Activated CD8-positive, alpha-beta memory T cell treated with anti-CD3 and anti-CD28 coated beads for 24 hours (primary cell): ENCODE data around the gene GBX2.

Experiments used
- DNase-seq: peaks from one replicate; pipeline ENCODE4 v3.0.0-alpha.2; 2020

The GBX2 gene

DNA sequence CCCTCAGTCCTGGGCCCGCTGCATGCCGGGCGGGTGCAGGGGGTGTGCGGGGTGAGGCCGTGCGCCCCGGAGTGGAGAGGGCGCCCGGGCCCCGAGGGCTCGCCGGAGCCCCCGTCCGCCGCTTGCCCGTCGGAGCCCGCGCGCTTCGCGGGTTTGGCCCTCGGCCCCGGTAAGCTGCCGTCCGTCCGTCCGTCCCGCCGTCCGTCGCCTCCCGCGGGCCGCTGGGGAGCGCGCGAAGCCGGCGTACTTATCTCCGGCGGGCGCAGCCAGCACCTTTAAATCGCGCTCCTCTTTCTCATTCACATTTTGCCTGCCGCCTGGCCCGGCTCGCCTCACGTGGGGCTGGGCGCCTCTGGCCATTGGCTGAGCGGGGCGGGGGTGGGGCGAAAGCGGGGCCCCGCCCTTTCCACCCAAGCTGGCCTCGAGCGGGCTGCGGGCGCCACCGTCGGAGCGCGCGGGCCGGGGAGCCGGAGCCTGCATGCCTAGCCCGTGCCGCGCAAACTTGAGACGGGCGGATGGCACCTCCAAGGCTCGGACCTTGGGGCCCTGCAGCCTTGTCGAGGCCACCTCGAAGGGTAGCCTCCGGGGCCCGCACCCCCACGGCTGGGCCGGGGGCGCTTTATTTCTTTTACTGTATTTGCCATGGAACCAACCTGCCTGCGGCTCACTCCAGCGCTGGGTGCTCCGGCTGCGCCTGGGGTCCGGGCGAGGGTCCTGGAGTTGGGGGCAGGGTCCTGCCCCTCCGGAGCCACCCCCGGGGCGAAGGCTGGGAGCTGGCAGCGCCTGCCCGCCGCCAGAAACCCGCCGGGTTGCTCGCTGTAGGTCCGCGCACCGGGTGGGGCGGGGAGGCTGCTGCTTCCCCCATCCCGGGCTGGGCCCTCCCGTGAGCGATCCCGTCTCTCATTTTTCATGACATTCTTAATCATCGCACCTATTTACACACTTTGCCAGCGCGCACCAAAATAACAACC, at the start of gene GBX2:
GBX2 (minus strand) TSS at position 277 of the 971 bp plus-strand sequence. CDS start 415 bp downstream, outside the sequence.
- no peak for DNase-seq

DNA sequence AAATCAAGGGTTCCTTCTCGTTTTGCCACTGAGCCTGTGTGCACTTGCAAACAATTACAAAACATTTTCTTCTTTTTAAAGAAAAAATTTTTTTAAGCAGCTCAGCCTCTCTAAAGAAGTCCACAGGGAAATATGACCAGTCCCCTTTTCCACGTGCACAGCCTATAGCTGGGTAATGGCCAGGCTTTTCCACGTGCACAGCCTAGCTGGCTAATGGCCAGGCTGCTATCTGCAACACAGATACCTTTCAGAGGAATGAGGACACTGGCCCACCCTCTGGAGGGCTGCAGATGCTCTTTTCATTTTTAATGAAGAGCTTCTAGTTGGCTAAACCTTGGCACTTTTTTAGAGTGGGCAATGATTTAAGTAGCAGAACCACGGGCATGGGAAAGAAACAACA, 49.7 kb upstream of the GBX2 start:
- DNase-seq = no peak

DNA sequence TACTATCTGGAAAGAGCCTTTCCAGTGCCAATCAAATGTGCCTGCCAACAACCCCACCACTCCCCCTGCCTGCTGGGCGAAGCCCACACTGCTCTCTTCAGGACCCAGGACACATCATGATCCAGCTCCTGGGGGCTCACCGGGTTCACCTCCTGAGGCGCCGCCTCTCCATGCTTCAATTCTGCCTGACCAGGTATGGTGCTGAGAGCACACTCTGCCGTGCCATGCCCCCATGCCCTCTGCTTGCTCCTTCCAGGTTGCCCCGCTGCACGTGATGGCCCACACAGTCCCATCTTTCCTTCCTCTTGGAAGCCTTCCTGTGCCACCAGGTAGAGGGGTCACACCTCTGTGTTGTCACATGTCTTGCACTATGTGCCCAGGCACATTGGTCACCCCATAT, 48.5 kb upstream of the GBX2 start:
- no peak for DNase-seq

DNA sequence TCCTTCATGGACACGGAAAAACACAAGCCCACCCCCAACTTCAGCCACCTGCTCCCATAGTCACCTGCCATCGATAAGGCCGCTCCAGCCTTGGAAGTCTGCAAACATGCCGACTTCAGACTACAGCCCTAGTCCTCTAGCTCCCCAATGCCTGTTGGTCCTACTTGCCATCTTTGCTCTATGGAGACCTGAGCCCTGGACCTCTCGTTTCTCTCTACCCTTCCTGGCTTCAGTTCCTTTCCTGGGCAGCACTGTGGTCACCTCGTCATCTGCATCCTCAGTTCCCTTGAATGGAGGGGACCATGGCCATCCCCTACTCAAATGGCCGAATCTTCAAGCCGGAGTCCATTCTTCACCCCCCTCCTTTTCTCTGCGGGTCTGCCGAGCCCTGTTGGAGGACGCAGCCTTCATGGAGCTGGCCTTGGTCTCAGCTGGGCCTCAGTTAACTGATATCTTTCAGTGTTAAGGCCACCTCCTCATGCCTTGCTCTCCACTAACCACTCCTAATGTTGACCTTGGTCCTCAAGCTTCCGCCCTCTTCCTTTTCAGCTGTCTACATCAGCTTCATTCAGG, 47.7 kb upstream of the GBX2 start:
- no peak for DNase-seq

DNA sequence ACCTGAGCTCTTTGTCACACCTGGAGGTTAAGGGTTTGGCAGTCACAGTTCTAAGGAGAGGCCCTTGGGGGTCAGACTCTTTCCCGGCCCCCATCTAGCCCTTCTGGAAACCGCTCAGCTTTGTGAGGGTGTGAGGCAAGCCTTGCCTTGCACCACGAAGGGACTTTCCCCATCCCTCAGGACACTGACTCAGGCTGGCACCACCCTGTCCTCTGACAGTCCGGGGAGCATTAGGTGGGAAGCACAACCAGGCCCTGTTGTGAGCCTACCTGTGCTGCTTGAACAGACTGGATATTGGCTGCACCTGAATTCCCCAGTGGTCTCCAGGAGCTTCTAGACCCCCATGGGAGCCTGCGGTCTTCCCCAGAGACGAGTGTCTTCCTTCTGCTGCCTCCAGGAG, 47.0 kb upstream of the GBX2 start:
- no peak for DNase-seq

DNA sequence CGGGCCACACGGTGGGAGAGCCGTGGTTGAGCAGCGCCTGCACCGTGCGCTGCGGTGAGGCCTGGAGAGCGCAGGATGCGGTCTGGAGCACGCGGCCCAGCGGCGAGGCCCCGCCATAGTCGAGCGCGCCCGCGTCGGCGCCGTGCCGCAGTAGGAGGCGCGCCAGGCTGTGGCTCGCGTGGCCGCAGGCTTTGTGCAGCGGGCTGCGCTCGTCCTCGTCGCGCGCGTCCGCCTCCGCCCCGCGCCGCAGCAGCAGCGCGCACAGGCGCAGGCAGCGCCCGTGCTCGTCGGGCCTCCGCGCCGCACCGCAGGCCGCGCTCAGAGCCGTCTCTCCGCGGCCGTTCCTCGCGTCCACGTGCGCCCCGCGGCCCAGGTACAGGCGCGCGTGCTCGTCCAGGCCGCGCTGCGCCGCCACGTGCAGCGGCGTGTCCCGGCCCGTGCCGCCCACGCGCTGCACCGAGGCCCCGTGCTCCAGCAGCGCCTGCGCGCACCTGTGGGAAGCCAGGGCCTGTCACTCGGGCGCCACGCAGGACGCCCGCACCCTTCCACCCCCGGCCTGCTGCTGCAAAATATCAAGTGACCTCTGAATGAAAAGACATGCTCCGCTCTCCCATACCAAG, 46.3 kb upstream of the GBX2 start:
- no peak for DNase-seq

DNA sequence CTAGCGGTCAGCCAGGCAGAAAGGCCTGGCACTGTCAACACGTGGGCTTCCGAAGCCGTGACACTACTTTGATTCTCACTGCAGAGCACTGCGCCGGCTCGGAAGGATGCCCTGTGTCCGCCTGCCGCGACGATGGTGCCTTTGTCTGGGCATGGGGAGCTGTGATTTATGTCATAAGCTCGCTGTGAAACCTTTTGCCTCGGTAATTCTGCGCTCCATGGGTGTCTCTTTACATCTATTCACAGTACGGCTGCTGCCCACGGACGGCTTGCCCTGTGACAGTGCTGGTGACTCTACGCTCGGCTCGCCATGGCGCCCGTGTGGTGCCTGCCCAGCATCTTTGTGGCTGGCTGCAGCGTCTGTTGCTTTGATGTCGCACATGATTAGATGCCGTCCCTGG, 43.1 kb upstream of the GBX2 start:
- no peak for DNase-seq

DNA sequence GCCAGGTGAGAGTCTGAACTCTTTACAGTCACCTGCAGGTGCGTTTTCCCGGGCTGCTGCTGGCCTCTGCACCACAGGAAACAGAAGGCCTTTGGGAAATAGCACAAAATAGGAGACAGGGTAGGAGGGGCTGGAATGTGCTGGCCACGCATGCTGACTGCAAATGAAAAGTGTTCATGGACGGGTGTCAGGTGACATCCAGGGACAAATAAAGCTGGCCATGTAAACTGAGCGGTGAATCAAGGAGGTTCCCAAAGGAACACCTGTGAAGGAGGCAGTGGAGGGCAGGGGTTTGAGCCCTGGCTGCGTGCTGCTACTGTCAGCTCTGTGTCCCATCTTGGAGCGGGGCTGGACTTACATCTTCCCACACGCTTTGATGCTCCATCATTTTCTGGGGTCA, 42.4 kb upstream of the GBX2 start:
- DNase-seq = no peak

DNA sequence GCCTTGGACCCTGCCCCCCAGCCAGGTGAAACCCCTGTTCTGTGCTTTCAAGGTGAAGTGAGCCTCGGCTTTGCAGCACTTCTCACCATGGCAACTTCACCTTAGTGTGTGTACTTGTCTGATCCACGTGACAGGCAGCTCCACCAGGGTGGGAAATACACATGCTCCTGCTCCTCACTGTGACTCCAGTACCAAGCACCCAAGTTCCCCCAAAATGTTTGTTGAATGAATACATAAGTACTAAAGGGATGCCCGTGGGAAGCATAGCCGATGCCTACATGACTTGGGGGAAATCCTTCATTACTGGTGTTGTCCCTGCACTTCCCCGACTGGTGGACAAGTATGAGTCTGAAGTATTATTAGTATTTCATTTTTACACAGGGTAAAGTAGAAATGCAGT, 41.8 kb upstream of the GBX2 start:
- no peak for DNase-seq

DNA sequence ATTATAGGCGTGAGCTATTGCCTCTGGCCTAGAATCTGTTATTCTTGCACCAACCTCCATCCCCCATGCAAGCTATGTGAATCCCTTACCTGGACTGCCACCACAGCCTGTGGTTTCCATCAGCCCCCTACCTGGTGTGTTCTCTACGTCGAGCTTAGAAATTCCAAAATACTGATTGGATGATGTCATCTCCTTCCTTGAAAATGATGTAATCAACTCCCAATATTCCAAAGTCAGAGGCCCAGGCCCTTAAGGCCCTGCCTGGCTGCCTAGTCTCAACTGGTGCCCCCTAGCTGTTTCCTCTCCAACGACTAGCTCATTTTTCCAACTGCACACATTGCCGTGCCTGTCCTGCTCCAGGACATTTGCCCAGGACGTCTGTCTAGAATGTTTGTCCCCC, 41.3 kb upstream of the GBX2 start:
- no peak for DNase-seq

DNA sequence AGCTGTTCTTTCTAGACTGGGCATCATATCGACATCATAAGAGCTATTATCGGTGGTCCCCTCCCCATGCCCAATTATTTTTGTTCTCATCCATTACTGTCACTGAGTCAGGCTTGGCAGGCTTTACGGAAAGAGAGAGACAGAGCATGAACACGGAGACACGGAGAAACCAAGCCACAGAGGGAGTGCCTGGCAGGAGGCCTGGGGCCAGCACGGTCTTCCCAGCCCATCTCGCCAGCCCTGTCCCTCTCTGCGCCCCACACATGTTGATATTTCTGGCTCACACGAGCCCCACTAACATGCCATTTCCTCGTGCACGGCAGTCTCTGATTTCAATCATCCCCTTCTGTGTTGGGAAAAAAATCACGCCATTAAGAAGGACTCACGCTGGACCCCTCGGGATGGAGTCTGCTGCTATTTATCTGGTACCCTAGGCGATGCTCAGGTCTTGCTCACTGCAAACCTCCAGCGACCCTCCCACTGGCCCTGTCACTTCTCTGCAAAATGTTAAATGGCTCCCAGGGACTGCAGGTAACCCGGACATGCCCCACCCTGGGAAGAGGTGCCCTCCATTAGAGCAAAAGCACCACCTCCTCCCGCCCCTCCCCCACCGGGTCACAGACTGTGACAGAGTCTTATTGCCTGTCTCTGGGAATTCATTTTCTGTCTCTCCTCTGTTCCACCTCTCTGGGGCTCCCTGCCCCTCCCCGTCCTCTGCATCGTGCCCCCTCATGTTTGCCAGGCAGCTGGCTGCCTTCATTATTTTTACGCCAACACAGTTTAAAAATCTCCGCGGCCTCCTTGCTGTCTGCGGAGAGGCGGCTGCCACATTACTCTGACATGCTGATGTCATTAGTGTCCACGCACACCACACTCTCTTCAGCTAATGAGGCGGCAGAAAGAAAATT, 40.1 kb upstream of the GBX2 start:
- DNase-seq = no peak

DNA sequence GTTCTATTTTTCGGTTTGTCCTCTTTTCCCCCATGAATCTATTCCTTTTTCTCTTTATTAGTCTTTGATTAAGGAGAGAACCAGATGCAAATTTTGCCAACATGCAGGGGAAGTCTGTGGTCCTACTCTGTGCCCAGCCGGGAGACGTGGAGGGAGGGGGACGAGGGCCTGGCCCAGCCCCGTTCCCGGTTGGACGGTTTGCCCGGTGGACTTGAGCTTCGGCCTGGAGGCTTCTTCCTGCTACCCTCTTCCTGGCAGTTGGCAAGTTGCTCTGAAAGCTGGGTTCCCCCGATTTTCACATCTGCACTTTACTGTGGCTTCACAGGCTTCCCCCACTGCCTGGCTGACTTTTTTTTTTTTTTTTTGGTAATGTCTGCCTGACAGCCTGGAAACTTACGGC, 39.3 kb upstream of the GBX2 start:
- DNase-seq = no peak

DNA sequence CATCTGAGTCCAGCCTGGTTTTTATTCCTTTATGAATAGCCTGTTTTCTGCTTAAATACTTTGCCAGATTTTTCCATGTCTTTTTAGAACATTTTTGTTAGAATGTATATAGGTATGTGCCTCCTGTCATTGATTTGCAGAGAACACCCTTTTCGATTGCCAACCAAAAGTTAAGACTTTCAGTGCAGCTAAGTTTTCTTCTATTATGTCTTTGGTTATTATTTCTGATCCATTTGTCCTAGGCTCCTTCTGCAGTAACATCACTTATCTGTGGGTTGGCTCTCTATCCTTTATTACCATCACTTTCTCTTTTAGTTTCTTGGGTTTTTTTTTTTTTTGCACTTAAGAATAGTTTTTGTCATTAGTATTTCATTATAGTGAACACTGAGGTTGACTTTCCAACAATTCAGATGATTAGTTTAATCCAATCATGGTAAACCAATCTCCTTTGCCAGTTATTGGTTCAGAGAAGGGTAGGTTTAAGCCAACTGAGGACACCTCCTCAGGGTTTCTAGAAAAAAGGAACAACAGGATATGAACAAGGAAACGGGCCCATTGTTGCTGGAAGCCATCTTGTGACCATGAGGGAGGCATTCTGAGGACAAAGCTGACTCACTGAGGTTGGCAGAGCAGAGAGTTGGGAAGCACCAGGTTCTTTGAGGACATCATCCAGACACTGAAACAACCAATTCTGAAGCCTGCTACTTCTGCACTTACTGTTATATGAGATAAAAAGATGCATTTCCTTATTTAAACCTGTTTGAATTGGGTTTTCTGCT, 37.9 kb upstream of the GBX2 start:
- DNase-seq = no peak

DNA sequence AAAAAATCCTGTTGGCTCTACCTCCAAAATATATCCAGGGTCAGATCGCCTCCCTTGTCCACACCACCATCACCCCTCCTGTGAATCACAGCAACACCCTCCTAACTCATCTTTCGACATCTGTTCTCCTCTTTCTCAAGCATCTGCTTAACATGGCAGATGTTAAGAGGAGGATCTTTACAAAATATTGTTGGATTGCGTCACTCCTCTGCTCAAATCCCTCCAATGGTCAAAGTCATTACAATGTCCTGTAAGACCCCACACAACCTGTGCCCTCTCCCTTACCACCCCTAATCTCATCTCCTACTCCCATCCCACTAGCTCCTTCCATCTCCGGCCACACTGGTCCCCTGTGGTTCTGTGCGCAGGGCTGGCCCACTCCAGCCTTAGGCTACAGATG, 36.8 kb upstream of the GBX2 start:
- no peak for DNase-seq

DNA sequence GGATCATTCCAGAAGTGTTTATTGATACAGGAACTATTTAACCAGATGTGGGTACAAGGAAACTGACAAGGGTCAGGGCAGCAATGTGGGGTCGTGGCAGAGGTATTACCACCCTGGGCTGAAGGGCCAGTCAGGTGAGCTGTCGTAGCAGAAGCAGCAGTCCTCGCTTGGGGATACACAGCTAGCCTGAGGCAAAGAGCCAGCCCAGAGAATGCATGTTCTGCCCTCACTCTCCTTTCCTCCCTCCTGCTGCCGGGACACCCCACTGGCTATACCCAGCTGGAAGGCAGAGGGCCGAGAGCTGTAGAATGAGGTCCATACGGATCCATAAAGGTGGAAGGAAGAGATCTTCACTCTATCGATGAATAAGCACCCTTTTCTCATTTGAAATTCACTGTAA, 32.2 kb upstream of the GBX2 start:
- DNase-seq = no peak

DNA sequence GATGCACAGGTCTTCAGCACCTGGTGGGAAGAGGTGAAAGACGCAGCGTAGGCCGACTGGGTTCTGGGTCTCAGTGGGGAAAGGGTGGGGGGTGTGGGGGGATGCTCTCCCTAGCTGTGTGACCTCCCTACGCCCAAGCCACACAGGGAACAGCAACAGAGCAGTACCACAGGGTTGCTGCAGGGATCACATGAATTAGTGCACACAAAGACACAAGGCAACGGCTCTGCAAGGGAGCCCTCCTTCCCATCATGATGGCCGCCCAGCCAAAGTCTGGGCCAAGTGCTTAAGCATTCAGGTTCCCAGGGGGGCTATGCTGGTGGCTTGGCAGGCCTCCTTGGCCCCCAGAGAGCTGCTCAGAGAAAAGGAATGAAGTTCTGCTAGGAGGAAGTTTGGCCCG, 28.2 kb upstream of the GBX2 start:
- DNase-seq = no peak

DNA sequence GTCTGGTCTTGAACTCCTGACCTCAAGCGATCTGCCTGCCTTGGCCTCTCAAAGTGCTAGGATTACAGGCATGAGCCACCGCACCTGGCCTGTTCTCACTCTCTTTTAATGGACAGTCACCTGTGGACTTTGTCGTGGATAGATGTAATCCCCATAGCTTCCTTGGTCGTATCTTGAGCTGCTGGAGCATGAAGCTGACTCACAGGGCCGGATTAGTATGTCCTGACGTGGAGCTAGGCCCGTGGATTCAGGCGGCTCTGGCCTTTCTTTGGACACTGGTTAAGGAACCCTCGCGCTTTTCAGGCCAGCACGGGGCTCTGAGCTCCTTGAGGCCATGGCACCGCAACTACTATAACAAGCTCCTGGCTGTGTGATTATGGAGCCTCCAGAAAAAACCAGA, 27.5 kb upstream of the GBX2 start:
- DNase-seq = no peak

DNA sequence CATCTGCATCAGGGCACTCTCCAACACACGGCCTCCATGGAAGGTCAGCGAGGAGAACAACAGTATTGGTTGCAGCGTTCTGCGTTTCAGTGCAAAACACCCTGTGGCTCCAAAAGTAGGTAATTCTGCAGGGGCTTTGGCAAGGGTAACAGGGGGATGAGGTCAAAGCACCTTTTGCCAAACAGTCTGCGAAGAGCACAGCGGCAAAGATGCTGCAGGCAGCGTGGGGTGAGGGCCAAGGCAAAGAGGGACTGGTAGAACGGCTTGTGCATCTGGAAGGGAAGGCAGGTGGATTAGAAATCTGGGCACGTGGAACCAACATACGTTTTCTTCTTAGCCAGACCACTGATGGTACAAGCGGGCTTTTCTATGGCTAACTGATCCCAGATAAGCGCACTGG, 26.6 kb upstream of the GBX2 start:
- no peak for DNase-seq

DNA sequence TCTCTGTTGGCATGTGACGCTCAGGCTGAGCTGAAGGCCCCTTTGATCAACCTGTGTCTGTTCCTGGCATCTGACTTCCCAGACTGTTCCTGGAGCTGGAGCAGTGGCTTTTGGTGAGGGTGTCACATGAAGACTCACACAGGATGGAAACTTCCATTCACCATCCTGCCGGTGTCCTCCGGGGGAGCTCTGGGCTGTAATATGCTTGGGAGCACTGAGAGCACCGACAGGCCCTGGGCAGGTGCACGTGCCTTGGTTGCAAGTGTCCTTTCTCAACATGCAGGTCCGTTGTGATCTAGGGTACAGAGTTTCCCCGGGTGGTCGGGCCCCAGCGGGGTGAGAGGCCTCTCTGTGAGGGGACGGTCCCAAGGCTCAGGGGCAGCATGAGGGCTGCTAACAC, 24.8 kb upstream of the GBX2 start:
- DNase-seq = no peak

DNA sequence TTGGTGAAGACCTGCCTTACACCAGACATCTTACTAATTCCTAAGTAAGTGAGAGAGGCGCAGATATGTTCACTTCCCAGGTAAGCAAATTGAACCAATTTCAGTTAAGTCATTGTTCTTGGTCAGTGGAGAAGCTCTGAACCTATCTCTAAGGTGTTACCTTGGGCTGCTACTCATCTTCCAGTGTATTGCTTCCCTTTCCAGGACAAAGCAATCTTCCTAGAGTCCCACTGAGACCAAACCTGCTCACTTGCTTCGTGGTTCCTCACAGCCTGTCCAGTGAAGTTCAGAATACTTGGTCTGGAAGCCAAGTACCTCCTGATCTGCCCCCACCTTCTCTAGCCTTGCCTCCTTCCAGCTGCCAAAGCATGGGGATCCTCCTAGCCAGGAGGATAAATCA, 22.5 kb upstream of the GBX2 start:
- DNase-seq = no peak

DNA sequence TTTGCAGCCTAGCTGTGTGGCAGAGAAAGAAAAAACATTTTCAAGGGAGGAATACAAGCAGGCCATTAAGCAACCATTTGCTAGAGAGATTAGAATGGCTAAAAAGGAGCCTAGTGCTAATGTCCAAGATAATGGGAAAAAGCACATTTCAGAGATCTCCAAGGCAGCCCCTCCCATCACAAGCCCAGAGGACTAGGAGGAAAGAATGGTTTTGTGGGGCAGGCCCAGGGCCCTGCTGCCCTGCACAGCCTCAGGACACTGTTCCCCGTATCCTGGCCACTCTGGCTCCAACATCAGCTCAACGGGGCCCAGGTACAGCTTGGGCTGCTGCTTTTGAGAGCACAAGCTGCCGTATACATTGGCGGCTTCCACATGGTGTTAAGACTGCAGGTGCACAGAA, 16.5 kb upstream of the GBX2 start:
- DNase-seq = no peak

DNA sequence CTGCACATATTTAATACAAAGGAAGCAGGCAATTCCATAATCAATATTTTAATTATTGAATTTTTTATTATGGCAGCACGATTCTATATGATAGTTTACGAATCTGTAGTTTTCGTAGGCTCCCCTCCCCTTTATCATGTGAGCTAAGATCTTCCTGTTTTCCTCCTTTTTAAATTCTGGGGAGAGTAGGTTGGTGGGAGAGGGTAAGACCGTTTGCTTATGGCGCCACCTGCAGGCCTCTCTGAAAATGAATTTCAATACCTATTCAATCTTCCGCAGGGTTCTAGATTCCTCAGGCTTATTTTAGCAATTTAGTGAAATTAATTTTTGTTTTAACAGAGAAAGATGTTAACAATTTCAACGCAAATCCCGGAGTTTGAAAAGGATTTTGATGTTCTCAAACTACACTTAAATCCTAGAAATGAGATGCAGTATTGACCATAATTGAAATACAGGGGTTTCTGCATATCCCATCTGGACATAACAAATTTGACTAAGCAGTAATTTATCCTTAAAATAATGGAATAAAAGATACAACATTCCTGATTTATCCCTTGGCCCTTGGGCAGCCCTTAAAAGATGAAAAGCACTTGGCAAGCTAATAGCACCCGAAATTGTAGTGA, 12.8 kb upstream of the GBX2 start:
- no peak for DNase-seq
